HG02759 (cell line): ENCODE measurements around the gene CARM1.
"Not testable (repeated sequence)": the region's sequence is repeated elsewhere in the genome, so short reads cannot be mapped to it uniquely, and the experiment has no call there.

Experiments used
- ATAC-seq: cut with Tn5 transposase; IDR thresholded peaks from one replicate; pipeline ENCODE4 v1.9.1; 2021; ENCODE audit warnings: mild to moderate bottlenecking, moderate library complexity; ENCODE audit not compliant: unreplicated experiment

Gene CARM1

DNA sequence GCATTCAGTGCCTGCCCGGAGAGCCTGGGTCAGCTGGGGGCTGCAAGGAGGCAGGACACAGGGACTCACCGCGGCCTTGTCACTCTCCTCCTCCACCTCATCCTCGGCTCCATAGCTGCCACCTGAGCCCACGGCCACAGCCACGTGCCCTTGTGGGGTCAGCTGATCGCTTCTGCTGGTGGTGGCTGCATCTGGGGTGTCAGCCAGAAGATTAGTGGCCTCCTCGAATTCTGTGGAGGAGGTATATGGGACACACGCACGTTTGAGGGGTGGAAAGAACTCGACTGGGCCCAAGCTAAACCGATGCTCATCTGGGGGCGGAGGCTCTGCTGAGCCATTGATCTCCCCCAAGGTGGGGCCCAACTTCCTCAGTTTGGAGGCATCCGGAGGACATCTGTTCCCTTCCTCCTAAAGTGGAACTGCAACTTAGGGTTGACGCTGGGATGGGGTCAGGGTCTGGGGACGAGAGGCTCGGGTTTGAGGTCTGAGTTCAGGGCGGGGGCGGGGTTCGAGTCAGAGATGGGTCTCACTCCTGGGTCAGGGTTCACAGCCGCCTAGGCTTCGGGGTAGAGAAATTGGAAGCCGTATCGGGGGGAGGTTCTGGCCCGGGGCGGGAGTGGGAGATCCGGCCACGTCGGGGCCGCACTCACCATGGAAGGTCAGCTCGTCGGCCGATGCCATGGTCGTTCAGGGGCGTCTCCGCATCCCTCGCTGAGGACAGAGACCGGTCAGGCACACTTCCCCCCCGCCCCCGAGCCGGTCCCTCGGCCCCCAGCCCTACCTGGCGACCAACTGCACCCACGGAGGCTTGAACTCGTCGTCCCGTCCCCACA is 56.6 kb downstream of the CARM1 start:
- peak; percentile 15 for ATAC-seq

DNA sequence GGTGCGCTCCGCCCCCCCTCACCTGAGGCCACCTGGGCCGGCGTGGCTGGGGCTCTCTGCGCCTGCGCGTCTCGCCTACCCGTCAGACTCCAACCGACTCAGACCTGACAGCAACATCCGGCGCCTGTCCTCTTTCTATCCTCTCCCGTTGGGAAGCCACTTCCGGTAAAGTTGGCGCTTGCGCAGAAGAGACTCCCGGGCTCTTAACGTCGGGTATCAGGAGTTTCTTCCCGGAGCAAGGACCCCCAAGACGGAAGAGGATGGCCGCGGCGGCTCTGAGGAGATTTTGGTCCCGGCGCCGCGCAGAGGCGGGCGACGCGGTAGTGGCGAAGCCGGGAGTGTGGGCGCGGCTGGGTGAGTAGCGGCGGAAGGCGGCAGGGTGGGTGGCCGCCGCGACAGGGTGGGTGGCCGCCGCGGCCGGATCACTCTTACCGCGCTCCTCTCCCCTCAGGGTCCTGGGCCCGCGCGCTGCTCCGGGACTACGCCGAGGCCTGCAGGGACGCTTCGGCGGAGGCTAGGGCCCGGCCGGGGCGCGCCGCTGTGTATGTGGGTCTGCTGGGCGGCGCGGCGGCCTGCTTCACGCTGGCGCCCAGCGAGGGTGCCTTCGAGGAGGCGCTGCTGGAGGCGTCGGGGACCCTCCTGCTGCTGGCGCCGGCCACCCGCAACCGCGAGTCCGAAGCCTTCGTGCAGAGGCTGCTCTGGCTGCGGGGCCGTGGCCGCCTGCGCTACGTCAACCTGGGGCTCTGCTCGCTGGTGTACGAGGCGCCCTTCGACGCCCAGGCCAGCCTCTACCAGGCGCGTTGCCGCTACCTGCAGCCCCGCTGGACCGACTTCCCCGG is 57.4 kb downstream of the CARM1 start, which contains the start of the genes TIMM29 and YIPF2:
TSS of gene TIMM29 (plus strand) at position 249 of the 839 bp plus-strand sequence. CDS start at position 261, 12 bp downstream.
TSS of gene YIPF2 (minus strand) at position 77 of the 839 bp plus-strand sequence. CDS start 229 bp downstream, outside the sequence.
- ATAC-seq = peak; percentile 83

DNA sequence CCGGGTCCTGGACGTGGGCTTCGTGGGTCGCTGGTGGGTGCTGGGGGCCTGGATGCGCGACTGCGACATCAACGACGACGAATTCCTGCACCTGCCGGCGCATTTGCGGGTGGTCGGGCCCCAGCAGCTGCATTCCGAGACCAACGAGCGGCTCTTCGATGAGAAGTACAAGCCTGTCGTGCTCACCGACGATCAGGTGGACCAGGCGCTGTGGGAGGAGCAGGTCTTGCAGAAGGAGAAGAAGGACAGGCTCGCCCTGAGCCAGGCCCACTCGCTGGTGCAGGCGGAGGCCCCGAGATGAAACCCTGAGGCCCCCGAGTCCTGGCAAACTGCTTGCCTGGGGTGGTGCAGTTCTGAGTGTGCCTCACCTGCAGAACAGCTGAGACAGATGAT is 58.0 kb downstream of the CARM1 start:
- no peak for ATAC-seq

DNA sequence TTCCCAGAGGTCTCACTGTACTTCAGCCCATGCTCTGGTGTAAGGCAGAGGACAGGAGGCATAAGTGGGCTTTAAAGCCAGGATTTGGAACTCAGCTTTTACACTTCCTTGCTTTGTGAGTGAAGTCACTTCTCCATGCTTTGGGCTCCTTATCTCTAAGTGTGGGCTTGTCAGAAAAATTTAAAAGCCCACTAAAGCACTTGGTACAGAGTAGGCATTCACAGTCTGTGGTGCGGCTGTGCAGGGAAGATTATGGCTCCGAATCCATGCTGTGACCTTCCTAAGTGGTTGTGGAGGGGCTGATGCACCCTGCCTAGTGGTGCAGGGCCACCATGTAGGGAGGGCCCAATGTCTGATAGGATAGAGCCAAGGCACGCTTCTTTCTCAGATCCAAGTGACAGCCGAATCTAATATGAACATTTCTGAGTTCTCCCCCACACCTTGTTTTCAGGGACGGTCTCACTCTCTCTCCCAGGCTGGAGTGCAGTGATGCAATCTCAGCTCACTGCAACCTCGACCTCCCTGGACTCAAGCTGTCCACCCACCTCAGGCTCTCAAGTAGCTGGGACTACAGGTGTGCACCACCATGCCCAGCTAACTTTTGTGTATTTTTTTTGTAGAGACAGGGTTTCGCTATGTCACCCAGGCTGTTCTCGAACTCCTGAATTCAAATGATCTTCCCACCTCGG is 64.2 kb downstream of the CARM1 start:
- ATAC-seq = no peak

DNA sequence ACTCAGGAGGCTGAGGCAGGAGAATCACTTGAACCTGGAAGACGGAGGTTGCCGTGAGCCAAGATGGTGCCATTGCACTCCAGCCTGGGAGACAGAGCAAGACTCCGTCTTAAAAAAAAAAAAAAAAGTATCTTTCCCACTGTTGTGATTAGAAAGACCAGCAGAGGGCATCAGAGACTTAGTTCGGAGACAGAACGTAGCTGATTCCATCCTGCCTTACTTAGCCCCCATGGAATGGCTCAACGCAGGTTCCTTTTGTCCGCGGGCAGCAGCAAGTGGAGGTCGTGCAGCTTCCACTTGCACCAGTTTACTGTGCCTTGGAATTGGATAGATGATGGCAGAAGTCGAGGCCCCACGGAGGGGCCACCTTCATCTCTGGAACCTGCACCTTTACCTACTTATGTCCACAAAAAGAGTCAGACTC is 65.3 kb downstream of the CARM1 start:
- ATAC-seq = no peak

DNA sequence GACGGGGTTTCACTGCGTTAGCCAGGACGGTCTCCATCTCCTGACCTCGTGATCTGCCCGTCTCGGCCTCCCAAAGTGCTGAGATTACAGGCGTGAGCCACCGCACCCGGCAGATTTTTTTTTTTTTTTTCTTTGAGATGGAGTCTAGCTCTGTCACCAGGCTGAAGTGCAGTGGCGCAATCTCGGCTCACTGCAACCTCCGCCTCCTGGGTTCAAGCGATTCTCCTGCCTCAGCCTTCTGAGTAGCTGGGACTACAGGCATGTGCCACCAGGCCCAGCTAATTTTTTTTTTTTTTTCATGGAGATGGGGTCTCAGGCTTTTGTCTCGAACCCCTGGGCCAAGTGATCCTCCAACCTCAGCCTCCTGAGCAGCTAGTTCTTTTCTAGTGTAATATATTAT is 70.3 kb downstream of the CARM1 start:
- ATAC-seq = not testable (repeated sequence)

DNA sequence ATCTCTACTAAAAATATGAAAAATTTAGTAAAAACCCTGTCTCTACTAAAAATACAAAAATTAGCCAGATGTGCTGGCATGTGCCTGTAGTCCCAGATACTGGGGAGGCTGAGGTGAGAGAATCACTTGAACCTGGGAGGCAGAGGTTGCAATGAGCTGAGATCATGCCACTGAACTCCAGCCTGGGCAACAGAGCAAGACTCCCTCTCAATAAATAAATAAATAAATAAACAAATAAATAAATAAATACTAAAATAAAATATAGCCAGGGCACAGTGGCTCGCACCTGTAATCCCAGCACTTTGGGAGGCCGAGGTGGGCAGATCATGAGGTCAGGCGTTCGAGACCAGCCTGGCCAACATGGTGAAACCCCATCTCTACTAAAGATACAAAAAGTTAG is 72.1 kb downstream of the CARM1 start:
- ATAC-seq = not testable (repeated sequence)

DNA sequence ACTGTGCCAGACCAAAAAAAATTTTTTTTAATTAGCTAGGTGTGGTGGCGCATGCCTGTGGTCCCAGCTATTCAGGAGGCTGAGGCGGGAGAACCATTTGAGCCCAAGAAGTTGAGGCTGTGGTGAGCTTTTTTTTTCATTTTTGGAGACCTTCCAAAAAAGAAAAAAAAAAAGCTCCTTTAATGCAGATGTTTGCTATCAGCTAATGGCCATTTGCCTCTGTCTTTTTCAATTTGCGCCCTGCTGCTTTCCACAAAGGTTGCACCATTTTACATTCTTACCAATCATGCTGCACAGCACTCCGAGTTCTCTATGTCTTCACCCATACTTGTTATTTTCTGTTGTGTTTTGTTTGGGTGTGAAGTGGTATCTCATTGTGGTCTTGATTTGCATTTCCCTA is 73.9 kb downstream of the CARM1 start:
- no peak for ATAC-seq

DNA sequence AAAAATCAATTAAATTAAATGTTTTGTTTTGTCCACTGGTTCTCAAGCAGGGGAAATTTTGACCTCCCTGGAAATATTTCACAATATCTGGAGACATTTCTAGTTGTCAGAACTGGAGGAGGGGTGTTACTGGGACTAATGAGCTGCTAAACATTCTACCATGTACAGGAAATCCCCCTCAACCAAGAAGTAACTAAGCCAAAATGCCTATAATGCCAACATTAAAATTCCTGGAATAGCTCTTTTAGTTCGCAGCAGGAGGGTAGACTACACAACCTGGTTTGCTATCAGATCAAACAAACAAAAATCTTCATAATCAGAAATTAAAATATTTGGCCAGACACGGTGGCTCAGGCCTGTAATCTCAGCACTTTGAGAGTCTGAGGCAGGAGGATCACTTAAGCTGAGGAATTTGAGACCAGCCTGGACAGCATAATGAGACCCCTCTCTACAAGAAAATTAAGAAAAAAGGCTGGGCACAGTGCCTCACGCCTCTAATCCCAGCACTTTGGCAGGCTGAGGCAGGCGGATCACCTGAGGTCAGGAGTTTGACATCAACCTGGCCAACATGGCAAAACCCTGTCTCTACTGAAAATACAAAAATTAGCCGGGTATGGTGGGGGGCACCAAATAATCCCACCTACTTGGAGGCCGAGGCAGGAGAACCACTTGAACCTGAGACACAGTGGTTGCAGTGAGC is 75.8 kb downstream of the CARM1 start:
- no peak for ATAC-seq

DNA sequence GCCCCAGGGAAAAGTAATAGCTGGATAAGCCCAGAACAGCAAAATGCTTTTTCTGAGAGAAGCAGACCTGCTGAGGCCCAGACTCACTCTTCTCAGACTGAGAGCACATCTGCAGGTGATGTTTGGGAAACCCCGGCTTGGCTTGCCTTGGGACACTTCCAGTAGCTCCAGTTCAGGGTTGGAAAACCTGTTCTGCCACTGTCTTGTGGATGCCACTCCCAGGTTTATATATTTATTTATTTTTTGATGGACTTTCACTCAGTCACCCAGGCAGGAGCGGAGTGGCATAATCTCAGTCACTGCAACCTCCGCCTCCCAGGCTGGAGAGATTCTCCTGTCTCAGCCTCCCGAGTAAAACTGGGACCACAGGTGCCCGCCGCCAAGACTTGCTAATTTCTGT is 81.5 kb downstream of the CARM1 start:
- ATAC-seq = no peak

DNA sequence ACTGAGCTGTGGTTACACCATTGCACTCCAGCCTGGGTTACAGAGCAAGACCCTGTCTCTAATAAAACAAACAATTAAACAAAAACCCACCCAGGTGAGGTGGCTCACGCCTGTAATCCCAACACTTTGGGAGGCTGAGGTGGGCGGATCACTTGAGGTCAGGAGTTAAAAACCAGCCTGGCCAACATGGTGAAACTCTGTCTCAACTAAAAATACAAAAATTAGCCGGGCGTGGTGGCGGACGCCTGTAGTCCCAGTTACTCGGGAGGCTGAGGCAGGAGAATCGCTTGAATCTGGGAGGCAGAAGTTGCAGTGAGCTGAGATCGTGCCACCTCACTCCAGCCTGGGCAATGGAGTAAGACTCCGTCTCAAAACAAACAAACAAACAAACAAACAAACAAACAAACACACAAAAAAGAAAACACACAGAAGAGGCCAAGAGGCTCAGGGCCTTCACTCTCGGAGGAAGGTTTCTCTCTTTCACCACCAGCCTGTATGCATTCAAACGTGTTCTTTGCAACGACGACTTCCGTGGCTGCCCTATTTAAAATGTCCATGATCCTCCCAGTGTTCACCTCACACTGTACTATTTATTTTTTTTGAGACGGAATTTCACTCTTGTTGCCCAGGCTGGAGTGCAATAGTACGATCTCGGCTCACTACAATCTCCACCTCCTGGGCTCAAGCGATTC is 88.1 kb downstream of the CARM1 start:
- ATAC-seq = not testable (repeated sequence)

DNA sequence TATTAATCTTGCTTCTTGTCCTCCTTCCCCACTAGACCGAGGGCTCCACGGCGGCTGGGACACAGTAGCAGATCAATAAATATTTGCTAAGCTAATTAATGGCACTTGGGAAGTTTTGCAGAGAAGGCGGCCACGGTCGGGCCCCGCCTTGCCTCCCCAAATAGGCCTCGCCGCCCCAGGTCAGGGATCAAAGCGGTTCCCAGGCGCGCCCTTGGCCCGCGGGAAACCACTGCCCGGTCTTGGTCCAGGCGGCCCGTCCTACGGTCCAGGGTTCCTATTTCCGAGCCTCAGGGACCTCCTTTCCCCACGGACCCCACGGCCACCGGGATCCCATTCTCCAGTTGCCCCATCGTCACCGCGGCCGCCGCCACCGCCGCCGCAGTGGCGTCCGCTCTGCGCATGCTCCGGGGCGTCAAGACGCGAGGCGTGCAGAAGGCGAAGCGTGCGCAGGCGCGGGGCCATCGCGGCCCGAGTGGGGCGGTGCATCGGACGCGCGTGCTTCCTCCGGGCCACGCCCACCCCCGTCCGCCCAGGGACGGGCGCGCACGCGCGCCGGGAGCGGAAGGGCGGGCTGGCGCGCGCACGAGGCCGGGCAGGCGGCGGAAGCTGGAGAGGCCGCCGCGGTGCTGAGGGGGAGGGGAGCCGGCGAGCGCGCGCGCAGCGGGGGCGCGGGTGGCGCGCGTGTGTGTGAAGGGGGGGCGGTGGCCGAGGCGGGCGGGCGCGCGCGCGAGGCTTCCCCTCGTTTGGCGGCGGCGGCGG is 89.1 kb downstream of the CARM1 start, which contains the start of gene SMARCA4:
TSS of gene SMARCA4 (plus strand) at position 717 of the 759 bp plus-strand sequence. CDS start 23,122 bp downstream, outside the sequence.
- peak; percentile 83 for ATAC-seq

DNA sequence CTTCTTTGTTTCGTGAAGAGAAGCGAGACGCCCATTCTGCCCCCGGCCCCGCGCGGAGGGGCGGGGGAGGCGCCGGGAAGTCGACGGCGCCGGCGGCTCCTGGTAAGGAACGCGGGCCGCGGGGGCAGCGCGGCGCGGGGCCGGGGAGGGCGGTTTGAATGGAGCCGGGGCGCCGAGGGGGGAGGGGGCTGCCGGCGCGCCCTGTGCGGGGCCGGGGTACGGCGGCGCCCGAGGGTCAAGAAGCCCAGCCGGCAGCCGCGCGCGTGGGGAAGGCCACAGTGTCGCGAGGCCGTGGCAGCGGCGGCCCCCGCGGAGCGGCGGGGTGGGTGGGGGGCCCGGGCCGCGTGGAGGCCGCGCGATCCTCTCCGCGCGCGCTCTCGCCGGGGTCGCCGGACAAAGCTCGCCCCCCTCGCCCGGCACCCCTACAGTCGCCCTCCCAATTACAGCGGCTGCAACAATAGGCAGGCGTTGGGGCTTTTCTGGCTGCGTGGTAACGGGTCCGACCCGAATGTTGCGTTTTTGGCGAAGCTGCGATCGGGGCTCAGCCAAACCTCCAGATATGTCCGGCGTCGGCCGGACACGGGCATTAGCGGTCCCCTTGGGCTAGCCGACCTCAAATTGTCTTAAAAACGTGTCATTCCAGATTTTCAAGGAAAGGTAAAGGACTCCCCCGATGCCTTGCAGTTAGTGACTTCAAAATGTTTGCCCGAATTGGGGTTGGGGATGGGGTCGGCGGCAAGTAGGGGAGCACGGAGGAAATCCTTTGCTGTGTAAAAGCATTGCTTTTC is 89.9 kb downstream of the CARM1 start:
- peak; percentile 48 for ATAC-seq

DNA sequence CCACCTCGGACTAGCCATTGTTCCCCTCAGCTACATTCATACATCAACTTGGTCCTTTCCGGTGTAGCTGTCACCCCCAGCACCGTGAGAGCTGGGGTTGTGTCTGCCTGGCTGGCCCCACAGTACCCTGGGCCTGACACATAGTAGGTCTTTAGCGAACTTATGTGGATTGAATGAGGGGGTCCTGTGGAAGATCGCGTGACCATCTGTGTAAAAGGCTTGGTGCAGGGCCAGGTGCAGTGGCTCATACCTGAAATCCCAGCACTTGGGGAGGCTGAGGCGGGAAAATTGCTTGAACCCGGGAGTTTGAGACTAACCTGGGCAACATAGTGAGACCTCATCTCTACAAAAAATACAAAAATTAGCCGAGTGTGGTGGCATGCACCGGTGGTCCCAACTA is 91.5 kb downstream of the CARM1 start:
- ATAC-seq = no peak

DNA sequence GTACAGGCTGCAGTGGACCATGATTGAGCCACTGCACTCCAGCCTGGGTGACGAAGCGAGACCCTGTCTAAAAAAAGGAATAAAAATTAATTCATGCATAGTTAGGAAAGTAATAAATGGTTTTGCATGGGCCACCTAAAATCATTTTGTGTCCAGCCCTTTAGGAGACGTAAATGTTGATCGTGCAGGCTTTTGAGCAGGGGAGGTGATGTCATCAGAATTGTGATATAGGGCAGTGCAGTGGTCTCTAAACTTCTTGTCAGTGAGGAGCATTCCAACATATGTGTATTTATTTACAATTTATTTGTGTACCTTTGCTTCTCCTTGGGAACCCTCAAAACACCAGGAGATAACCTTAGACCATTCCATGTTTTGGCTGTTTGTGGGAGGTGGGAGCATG is 92.5 kb downstream of the CARM1 start:
- ATAC-seq = no peak

DNA sequence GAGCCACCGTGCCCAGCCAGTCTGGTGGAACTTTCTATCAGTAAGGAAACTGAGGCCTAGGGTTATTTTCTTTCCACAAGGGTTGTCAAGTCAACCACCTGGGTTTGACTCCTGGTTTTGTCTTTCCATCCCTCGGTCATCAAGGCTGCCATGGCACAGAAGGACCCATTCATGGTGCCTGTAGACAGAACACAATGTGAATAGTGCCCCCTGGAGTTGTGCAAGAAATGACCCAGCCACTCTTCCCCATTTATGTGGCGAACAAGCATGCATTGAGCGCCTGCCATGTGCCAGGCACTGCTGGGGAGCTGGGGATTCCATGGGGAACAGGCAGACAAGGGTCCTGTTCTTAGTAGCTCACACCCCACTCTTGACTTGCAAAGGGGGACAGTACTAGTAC is 93.5 kb downstream of the CARM1 start:
- ATAC-seq = no peak

DNA sequence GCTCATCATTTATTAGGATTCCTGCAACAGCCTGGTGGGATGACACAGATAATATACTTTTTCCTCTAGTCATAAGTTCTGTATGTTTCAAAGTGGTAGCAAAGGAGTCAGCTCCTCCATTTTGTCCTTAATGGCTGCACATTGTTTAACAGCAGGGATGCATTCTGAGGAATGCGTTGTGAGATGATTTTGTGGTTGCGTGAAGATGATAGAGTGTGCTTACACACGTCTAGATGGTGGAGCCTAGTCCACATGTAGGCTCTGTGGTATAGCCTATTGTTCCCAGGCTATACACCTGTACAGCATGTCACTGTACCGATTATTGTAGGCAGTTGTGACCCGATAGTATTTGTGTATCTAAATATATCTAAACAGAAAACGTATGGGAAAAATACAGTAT is 94.0 kb downstream of the CARM1 start:
- ATAC-seq = no peak

DNA sequence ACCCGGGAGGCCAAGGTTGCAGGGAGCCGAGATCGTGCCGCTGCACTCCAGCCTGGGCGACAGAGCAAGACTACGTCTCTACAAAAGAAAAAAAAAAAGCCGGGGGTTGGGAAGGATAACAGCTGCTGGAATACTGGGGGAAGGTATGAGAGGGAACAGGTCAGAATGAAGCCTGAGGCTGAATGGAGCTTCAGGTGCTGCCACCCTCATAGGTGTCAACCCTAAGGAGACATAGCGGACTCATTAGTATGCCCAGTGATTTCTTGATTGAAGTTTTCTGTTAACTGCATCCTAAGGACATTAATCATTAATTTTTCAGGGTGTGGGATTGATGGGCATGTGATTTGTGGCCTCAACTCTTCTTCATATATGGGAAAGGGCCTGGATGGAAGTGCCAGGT is 95.5 kb downstream of the CARM1 start:
- ATAC-seq = no peak
